ENCODE measurements around the gene NMNAT2. TPM values are rescaled to one million over a fixed set of nuclear protein-coding genes. Genes with fewer than 3 reads are reported as not detected.

Gene NMNAT2
- total RNA-seq, 1 experiment from 2014 or later = 11.4 TPM

- Histone ChIP-seq H2BK15ac (ENCODE audit: low read depth, low read length) (no peak overlapping the region), H2BK20ac (ENCODE audit: low read depth, low read length, poor library complexity, severe bottlenecking) (no peak overlapping the region), H3K14ac (ENCODE audit: insufficient read depth, low read length) (no peak overlapping the region), H3K23me2 (ENCODE audit: insufficient read length, low read depth, low read length, poor library complexity, severe bottlenecking) (no peaks in the 10 kb centered on the region), H3K9ac (ENCODE audit: extremely low read depth, insufficient read length, low read length) (no peak overlapping the region), H2BK12ac (ENCODE audit: insufficient read length, low read depth, low read length) (no peak overlapping the region), H4K20me1 (ENCODE audit: control insufficient read depth, insufficient read depth, insufficient read length) (no peaks in the 10 kb centered on the region), H3K27ac (ENCODE audit: insufficient read length, low read depth, low read length) (no peak overlapping the region), H3K79me2 (ENCODE audit: insufficient read depth, low read length) (no peaks in the 10 kb centered on the region), H2BK5ac (ENCODE audit: insufficient read length, low read length) (no peak overlapping the region), H3K18ac (ENCODE audit: insufficient read length, low read depth, low read length) (no peak overlapping the region), H3K27me3 (ENCODE audit: insufficient read depth, low read length) (no peaks in the 10 kb centered on the region), H3K4ac (ENCODE audit: low read depth, low read length) (no peak overlapping the region), H4K8ac (replicated peaks; ENCODE audit: insufficient read length, low read depth, low read length) (no peak overlapping the region), H2AK5ac (ENCODE audit: insufficient read length, low read length) (no peak overlapping the region), H3K4me2 (ENCODE audit: insufficient read depth, insufficient read length, low read length) (no peak overlapping the region), H3K79me1 (ENCODE audit: insufficient read depth, low read depth, low read length, poor library complexity, severe bottlenecking) (no peaks in the 10 kb centered on the region), H3T11ph (ENCODE audit: low read length) (no peak overlapping the region), H2AFZ (ENCODE audit: low read length) (no peak overlapping the region), H3K56ac (ENCODE audit: insufficient read length, low read depth, low read length) (no peak overlapping the region), H4K91ac (ENCODE audit: insufficient read length, low read depth, low read length) (no peak overlapping the region), H2BK120ac (ENCODE audit: low read depth, low read length, poor library complexity, severe bottlenecking) (no peak overlapping the region), H3K23ac (ENCODE audit: insufficient read length, low read depth, low read length) (no peak overlapping the region), H4K5ac (ENCODE audit: insufficient read length, low read depth, low read length) (no peak overlapping the region), H3K9me3 (ENCODE audit: control insufficient read depth, low read depth, low read length) (no peaks in the 10 kb centered on the region), H3K4me1 (ENCODE audit: insufficient read depth, low read length) (no peaks in the 10 kb centered on the region)
- Mint-ChIP-seq H3K4me1 (0 out of 4 replicates have a peak, but pooled peaks cover 0 to 3% of the 10 kb centered on the region in 2 experiments), H3K27ac (no peak overlapping the region), H3K36me3 (ENCODE audit: insufficient read depth in 1 of 3, low read depth in 3 of 3) (no peaks in the 10 kb centered on the region), H3K9me3 (no peaks in the 10 kb centered on the region), H3K27me3 (ENCODE audit: low read depth) (no peaks in the 10 kb centered on the region), H3K4me3 (no peak overlapping the region)
- DNase-seq = no peak
- TF ChIP-seq CTCF (conservative IDR thresholded peaks at IDR 0.05) = no peak
- WGBS (ENCODE audit: extremely low coverage, insufficient read length, low lambda C conversion rate) = no CpG with 5 or more reads among the region's 2 CpGs
Measured at GRCh38 chr1:183454377-183454776, 36.2 kb upstream of the NMNAT2 start.
